Measurements from ENCODE around the gene DYNLL1. TPM values are rescaled to one million over a fixed set of nuclear protein-coding genes. Genes with fewer than 3 reads are reported as not detected.

The DYNLL1 gene
- total RNA-seq, 1 donor from 2014 or later, result 318 TPM

DNA sequence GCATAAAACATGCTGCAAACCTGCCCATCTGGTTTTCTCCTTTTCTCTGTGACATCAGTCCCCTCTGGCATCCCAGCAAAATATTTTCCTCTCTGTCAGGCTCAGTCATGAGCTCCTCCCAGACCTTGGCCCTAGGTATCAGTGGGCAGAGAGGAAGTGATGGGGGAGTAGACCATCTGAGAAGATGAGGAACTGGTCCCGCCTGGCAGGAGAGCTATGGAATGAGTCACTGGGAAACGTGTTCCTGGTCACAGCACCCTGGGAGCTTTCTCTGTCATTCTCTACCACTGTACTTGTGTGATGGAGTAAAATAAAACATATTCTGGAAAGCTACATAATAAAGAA lies 21.3 kb upstream of the DYNLL1 start:
- no peak for DNase-seq (ENCODE audit: extremely low spot score in 2 of 2)
- Histone ChIP-seq H3K36me3 (no peaks in the 10 kb centered on the region), H3K9me3 (no peaks in the 10 kb centered on the region), H3K27ac (peak overlapping the region; percentile 31), H3K27me3 (no peaks in the 10 kb centered on the region), H3K4me1 (peaks cover 18% of the 10 kb centered on the region), H3K4me3 (no peak overlapping the region)
- TF ChIP-seq POLR2A (IDR thresholded peaks at IDR 0.05) (no peak), POLR2AphosphoS5 (IDR thresholded peaks at IDR 0.05; ENCODE audit: insufficient read depth in 1 of 2, low read depth in 1 of 2) (peak in 1 of 2 donors; percentile 78)
- TF ChIP-seq, protein P1, sequence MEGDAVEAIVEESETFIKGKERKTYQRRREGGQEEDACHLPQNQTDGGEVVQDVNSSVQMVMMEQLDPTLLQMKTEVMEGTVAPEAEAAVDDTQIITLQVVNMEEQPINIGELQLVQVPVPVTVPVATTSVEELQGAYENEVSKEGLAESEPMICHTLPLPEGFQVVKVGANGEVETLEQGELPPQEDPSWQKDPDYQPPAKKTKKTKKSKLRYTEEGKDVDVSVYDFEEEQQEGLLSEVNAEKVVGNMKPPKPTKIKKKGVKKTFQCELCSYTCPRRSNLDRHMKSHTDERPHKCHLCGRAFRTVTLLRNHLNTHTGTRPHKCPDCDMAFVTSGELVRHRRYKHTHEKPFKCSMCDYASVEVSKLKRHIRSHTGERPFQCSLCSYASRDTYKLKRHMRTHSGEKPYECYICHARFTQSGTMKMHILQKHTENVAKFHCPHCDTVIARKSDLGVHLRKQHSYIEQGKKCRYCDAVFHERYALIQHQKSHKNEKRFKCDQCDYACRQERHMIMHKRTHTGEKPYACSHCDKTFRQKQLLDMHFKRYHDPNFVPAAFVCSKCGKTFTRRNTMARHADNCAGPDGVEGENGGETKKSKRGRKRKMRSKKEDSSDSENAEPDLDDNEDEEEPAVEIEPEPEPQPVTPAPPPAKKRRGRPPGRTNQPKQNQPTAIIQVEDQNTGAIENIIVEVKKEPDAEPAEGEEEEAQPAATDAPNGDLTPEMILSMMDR (IDR thresholded peaks at IDR 0.05), result no peak
- intact Hi-C loops (cut with DNase I), result no loop called here

DNA sequence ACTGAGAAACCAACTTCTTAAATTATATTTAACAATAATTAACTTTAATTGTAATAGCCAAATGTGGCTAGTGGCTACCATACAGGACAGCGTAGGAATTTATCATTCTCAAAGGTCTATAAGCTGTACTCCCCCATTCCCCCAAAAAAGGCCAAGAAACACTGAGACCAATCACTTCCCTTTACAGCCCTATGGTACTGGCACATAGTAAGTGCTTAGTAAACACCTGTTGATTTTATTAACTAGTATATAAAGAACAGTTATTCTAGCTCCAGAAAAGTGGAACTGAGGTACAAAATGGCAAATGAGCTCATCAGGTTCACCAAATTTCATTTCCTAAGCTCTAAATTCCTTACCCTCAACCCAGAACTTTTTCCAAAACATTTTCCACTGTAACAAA lies 20.3 kb upstream of the DYNLL1 start:
- no peak overlapping the region for H3K27ac ChIP-seq
- TF ChIP-seq POLR2A (IDR thresholded peaks at IDR 0.05), result no peak
- TF ChIP-seq, protein P1 (IDR thresholded peaks at IDR 0.05), result no peak
- no peak for TF ChIP-seq POLR2AphosphoS5 (IDR thresholded peaks at IDR 0.05; ENCODE audit: insufficient read depth in 1 of 2, low read depth in 1 of 2)

DNA sequence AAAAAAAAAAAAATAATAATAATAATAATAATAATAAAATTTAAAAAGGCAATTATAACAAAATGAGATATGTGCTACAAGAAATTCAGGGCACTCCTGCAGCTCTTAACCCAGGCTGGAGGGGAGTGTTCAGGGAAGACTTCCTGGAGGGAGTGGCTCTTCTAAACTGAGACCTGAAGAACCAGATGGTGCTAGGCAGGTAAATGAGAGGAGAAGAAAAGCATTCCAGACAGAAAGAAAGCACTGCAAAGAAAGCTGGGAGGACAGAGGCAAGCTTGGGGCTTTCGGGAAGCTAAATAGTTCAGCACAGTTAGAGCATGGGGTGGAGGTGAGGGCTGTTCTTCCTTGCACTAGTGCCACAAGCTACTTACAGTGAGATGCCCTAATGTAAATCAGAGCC lies 16.5 kb upstream of the DYNLL1 start:
- TF ChIP-seq POLR2AphosphoS5 (IDR thresholded peaks at IDR 0.05; ENCODE audit: insufficient read depth in 1 of 2, low read depth in 1 of 2), result no peak
- no peak overlapping the region for H3K27ac ChIP-seq
- intact Hi-C loops (cut with DNase I), result no loop called here

More for the DNA sequence above, 20.3 kb upstream of the DYNLL1 start:
- no peak for DNase-seq (ENCODE audit: extremely low spot score in 2 of 2)
- Histone ChIP-seq H3K4me1 (peaks cover 10% of the 10 kb centered on the region), H3K27me3 (no peaks in the 10 kb centered on the region), H3K9me3 (no peaks in the 10 kb centered on the region), H3K36me3 (no peaks in the 10 kb centered on the region), H3K4me3 (no peak overlapping the region)
- intact Hi-C loops (cut with DNase I), result no loop called here

DNA sequence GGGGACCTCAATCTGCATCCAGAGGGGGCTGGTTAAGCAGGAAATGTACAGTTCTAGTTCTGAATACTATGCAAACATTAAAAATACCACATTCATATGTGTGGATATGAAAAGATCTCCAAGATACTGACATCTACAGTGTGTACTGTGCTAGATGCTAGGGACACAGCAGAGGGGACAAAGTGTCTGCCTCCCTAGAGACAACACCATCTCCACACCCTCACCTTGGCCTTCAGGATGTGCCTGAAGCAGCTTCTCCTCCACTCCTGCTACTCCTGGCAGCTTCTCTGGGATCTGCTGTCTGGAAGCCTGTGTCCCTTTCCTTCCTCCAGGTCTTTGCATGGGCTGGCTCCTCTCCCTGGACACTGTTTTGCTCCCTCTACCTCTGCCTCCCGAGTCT lies 15.7 kb upstream of the DYNLL1 start:
- no peak for TF ChIP-seq POLR2A (IDR thresholded peaks at IDR 0.05)
- Histone ChIP-seq H3K4me3 (no peak overlapping the region), H3K27ac (no peak overlapping the region), H3K27me3 (no peaks in the 10 kb centered on the region), H3K4me1 (no peaks in the 10 kb centered on the region), H3K9me3 (no peaks in the 10 kb centered on the region), H3K36me3 (no peaks in the 10 kb centered on the region)
- intact Hi-C loops (cut with DNase I), result no loop called here
- DNase-seq (ENCODE audit: extremely low spot score in 2 of 2), result no peak

More for the DNA sequence above, 16.5 kb upstream of the DYNLL1 start:
- H3K27me3 ChIP-seq, result no peaks in the 10 kb centered on the region
- no peaks in the 10 kb centered on the region for H3K4me1 ChIP-seq
- no peak overlapping the region for H3K4me3 ChIP-seq
- no peaks in the 10 kb centered on the region for H3K9me3 ChIP-seq
- no peaks in the 10 kb centered on the region for H3K36me3 ChIP-seq
- DNase-seq (ENCODE audit: extremely low spot score in 2 of 2), result no peak

DNA sequence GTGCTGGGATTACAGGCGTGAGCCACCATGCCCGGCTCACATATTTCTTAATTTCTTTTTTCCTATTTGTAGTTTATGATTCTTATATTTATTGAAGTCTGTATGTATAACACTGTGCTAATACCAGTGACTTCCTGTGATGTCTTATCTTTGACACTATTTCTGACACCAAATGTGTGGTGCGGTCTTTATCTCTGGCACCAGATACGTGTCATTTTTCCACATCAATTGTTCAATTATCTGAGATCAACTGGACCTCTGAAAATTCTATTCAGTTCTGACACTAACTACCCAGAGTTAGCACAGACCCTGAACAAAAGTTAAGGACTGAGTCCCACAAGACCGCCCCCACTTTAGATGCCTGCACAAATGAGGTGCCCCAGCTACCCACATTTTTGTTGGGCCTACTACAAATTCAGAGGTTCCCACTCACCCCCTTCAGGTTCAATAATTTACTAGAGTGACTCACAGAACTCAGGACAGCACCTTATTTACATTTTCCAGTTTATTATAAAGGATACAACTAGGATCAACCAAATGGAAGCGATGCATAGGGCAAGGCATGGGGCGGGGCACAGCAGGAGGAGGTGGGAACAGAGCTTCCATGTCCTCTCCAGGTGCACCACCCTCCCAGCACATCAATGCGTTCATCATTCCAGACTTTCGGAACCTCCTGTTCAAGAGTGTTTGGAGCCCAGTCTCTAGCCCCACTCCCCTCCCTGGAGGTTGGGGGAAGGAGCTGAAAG lies 14.7 kb upstream of the DYNLL1 start:
- DNase-seq (ENCODE audit: extremely low spot score in 2 of 2), result no peak
- Histone ChIP-seq H3K9me3 (no peaks in the 10 kb centered on the region), H3K4me1 (no peaks in the 10 kb centered on the region), H3K36me3 (no peaks in the 10 kb centered on the region), H3K4me3 (no peak overlapping the region), H3K27me3 (no peaks in the 10 kb centered on the region), H3K27ac (no peak overlapping the region)
- TF ChIP-seq POLR2AphosphoS5 (IDR thresholded peaks at IDR 0.05; ENCODE audit: insufficient read depth in 1 of 2, low read depth in 1 of 2) (no peak), POLR2A (IDR thresholded peaks at IDR 0.05) (no peak)
- TF ChIP-seq, protein P1 (IDR thresholded peaks at IDR 0.05), result no peak
- intact Hi-C loops (cut with DNase I), result no loop called here

DNA sequence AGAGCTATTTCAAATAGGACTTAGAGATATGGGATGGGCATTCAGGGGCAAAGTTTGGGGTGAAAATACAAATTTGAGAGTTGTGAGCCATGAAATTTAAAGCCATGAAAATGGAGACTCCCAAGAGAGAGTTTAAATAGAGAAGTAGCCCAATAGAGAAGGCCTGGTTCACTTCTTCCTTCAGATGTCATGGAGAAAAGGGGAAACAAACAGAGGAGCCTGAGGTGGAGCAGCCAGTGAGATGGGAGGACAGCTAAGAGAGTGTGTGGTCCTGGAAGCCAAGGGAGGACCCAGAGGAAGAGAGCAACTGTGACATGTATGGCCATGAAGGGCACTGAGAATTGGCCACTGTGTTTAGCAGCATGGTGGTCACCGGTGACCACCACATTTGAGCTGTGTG lies 12.3 kb upstream of the DYNLL1 start:
- peaks cover 5% of the 10 kb centered on the region for H3K4me1 ChIP-seq
- no peaks in the 10 kb centered on the region for H3K36me3 ChIP-seq
- intact Hi-C loops (cut with DNase I), result no loop called here
- no peak overlapping the region for H3K27ac ChIP-seq
- no peak for DNase-seq (ENCODE audit: extremely low spot score in 2 of 2)
- no peaks in the 10 kb centered on the region for H3K27me3 ChIP-seq
- TF ChIP-seq POLR2A (IDR thresholded peaks at IDR 0.05), result no peak
- TF ChIP-seq, protein P1 (IDR thresholded peaks at IDR 0.05), result no peak
- TF ChIP-seq POLR2AphosphoS5 (IDR thresholded peaks at IDR 0.05; ENCODE audit: insufficient read depth in 1 of 2, low read depth in 1 of 2), result no peak
- no peaks in the 10 kb centered on the region for H3K9me3 ChIP-seq
- H3K4me3 ChIP-seq, result no peak overlapping the region

Data from vagina (tissue), 2 donors.